Activated CD8-positive, alpha-beta memory T cell treated with anti-CD3 and anti-CD28 coated beads, Interleukin-2, amount 50 U/mL, for 48 hours (primary cell): ENCODE data around the gene PPP2R2C.

Experiments used
- DNase-seq: peaks from one replicate; pipeline ENCODE4 v3.0.0-alpha.2; 2020

PPP2R2C gene

DNA sequence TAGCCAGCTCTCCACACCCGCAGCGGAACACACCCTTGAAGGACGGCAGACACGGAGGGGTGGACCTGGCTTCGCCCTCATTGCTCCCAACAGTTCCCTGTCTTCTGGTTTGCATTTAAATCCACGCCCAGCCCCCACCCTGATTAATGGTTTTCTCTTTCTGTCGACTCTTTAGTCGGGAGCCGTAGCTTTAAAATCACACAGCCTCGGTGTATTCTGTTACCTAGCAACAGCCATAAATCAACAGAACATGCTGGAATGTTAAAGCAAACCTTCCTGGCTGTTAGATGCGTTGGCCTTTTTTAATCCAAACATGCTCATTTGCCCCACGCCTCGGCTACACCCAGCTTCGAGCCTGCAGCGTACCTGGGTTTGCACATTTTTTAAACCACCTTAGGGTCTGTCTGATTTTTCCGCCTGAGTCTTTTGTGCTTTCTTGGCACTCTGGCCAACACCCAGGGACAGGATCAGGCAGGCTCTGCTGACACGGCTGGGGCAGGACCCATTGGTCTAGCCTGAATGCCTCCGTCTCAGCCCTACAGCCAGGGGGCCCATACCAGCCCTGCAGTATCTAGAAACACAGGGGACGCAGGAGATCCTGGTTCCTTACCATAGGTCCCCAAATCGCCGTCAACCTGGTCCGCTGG lies 21.4 kb upstream of the PPP2R2C start:
- no peak for DNase-seq

DNA sequence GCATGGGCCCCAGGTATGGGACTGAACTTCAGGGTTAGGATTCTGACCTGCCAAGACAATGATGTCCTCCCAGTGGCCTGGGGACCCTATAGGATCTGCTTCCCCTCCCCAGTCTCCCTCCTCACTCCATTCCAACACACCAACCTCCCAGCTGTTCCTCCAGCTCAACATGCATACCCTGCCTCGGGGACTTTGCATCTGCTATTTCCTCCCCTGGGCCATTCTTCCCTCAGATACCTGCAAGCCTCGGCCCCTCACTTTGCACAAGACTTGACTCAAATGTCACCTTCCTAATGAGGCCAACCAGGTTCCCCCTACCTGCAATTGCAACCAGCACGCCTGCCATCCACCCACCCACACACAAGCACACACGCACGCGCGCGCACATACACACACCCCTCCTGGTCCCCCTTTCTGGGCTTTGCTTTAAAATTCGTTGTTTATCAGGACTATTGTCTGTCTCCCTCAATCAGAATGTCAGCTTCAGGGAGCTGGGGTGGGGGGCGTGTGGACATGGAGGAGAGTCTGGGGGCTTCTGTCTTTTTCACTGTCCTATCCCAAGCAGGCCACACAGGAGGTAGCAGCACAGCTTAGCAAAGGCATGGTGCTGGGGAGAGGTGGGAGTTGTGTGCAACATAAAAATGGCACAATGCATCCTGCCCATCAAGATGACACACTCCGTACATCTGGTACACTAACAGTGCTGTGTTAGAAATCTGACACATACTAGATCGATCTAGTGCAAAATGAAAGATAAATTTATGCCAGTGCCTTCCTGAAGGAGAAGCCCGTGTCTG lies 20.6 kb upstream of the PPP2R2C start:
- no peak for DNase-seq

DNA sequence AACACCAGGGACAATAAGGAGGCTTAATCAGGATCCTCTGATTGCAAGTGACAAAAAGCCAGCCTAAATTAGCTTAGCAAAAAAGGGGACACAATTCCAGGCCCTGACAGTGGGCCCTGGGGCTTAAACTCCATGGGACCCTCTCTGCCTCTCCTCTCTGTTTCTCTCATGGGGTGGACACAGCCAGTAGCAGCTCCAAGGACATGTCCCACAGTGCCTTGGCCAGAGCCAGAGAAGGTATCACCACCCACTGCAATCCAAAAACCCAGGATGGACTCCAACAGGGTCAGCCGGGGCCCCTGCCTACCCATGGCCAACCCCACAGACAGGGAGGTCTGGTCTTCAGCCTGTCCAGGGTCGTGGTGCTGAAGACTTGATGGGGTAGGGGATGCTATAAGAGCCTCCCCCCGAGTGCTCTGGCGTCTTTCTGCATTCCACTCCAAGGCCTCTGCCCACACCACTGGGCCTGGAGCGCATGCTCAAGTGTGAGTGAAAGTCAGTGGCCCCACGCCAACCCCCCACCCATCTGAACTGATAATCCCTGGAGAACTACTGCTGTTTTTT lies 19.7 kb upstream of the PPP2R2C start:
- no peak for DNase-seq

DNA sequence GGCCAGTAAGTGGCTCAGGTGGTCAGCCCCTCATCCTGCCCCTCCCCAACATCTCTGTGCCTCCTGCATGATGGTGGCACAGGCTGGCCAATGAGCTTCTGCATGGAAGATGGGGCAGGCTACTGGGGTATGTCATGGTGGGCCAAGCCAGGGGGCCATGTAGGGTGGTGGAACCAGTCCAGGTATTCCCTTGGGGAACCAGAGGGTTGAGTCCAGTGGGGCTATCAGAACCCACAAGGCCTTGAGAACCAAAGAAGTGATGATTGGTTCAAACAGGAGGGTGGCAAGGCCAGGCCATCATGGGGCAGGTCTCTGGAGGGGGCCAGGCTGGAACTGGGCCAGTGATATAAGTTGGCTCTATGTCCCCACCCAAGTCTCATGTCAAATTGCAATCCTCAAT lies 18.8 kb upstream of the PPP2R2C start:
- DNase-seq, result no peak

DNA sequence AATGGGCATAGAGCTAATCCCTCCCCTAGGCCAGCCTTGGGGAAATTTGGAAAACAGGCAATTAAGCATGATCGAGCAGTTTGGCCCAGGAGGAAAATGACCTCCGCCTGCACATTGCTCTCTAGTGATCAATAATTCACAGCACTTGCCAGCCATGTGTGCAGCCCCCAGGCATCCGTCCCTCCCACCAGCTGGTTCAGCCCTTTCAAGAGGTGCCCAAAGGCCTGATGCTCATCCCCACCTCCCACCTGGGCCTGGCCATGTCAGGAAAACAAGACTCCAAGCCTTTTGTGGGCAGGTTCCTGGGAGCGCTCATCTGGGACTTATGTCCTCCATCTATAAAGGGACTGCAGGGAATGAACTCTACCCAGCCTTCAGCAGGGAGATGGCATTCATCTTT lies 17.5 kb upstream of the PPP2R2C start:
- no peak for DNase-seq

DNA sequence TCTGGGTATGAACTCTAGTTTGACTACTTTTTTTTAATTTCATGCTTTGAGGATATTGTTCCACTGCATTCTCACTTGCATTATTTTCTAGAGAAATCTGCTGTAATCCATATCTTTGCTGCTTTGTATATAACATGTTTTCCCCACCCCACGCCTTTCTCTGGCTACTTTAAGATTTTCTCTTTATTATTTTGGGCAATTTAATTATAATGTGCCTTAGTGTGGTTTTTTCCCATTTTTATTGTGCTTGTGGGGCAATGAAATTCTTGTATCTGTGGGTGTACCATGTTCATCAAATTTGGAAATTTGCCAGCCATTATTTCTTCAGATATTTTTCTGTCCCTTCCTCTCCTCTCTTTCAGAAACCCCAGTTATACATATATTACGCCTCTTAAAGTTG lies 15.1 kb upstream of the PPP2R2C start:
- no peak for DNase-seq

DNA sequence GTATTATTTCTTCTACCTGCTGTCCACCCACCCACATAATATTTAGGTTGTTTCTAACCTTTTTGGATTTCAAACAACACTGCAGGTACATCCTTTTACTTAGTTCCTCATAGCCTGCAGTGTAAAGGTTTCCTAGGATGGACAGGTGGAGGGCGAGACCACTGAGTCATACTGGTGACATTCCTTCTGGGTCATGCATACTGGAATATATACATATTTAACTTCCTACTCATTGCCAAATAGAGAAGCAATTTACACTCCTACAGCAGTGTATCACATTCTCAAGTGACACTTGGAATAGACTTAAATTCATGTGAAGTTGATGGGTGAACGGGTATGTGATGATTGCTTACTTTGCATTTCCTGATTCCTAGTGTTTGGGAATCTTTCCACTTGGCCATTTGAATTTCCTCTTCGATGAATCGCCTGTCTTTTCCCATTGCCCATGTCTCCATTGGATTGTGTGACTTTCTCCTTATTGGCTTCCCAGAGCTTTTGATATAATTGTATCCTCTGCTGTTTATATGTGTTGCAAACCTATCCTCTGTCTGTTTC lies 8.2 kb upstream of the PPP2R2C start:
- DNase-seq, result no peak

DNA sequence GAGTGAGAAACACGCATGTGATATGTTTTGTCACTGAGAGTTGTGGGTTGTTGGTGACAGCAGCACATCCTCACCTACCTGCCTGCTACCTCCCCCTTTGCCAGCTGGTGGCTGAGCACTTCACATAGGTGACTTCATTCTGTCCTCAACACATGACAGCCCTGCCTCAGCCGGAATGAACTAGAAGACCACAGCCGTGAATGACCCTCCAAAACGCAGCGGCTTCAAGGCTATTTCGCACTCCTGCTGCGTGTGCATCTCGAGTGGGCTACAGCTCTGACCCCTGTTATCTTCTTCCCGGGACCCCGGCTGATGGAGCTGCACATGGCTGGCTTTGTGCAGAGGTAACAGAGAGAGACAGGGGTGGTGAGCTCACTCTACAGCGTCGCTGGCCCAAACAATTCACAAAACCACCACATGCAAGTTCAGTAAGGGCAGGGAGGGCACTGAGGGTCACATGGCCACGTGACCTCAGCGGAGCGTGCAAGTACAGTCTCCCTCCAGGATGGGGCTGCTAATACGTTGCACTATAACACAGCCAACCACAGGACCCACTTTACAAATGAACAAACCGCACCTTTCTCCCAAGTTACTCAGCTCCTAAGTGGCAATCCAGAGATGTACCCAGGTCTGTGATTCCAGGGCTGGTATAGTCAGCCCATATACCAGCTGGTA lies 6.3 kb upstream of the PPP2R2C start:
- peak; percentile 23 for DNase-seq

DNA sequence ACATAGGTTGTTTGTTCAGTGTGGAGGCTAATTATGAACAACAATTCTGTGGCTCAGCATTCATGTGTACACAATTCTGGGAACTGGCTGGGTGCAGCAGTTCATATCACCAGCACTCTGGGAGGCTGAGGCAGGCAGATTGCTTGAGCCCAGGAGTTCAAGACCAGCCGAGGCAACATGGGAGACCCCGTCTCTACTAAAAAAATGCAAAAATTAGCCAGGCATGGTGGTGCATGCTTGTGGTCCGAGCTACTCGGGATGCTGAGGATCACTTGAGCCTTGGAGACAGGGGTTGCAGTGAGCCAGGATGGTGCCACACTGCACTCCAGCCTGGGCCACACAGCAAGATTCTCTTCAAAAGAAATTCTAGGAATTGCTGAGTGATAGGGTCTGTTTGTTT lies 4.5 kb upstream of the PPP2R2C start:
- DNase-seq, result peak; percentile 7

DNA sequence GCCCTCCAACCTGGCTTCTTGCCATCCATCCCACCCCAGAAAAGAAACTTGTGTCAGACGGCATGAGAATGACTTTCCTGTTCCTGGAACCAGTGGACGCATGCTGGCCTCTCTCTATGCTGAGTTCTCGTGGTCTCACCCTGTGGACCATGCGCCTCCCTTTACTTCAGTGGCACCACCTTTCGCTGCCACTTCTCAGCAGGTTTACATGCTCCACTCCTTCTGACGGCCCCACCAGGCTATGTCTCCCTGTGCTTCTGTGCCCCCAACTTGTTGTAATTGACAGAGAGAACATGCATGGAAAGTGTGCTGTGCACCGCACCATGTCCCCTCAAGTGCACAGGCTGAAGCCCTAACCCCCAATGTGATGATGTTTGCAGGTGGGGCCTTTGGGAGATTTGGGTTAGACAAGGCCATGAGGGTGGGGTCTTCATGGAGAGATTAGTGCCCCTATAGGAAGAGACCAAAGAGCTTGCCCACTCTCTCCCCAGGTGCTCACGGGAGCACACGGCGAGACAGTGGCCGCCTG lies 3.1 kb upstream of the PPP2R2C start:
- DNase-seq, result peak; percentile 15

DNA sequence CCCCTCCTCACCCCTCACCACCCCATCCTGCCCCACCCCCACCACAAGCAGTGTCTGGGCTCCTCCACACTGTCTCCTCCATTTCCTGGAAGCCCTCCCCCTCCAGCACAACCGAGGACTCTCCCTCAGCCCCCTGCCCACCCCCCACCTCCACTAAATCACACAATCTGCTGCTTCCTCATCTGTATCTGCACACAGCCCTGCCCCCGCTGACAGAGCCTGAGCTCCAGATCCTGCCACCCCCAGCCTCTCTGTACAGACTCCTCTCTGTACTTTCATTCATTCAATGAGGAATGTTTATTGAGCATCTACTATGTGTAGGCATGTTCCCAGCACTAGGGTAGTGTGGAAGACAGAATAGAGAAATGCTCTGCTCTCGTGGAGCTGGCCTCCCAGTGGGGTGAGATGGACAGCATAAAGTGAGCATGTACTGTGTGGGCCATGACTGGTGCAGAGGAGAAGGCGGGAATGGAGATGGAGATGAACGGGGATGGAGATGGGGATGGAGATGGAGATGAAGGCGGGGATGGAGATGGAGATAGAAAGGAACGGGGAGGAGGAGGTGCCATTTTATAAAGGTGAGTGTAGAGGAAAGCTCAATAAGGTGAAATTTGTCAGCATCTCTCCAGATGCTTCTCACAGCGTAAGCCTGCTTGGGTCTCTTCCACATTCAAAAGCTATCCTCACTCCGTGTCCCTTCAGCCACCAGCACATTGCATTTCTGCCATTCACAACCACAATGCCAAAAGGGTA lies 2.5 kb upstream of the PPP2R2C start:
- peak; percentile 23 for DNase-seq

DNA sequence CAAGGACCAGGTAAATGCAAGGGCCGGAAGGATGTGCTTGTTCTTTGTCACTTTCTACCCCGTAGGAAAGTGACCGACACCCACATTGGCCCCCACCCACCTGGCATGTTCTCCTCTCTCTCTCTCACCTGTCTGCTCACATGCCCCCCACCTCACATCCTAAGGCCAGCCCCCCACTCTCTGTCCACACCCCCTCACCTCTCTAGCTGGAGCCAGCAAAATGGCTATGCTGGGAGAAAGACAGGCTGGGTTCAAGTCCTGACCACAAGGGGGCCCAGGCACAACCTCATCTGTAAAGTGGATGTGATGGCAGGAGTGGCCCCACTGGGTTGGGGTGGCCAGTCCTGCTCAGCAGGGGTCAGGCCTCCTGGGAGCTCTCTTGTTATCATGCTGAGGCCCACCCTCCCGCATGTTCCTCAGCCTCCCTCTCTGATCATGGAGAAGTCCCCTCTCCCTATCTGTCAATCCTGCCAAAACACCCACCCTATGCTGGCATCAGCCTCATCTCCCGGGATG lies 1.7 kb upstream of the PPP2R2C start:
- DNase-seq, result peak; percentile 46

DNA sequence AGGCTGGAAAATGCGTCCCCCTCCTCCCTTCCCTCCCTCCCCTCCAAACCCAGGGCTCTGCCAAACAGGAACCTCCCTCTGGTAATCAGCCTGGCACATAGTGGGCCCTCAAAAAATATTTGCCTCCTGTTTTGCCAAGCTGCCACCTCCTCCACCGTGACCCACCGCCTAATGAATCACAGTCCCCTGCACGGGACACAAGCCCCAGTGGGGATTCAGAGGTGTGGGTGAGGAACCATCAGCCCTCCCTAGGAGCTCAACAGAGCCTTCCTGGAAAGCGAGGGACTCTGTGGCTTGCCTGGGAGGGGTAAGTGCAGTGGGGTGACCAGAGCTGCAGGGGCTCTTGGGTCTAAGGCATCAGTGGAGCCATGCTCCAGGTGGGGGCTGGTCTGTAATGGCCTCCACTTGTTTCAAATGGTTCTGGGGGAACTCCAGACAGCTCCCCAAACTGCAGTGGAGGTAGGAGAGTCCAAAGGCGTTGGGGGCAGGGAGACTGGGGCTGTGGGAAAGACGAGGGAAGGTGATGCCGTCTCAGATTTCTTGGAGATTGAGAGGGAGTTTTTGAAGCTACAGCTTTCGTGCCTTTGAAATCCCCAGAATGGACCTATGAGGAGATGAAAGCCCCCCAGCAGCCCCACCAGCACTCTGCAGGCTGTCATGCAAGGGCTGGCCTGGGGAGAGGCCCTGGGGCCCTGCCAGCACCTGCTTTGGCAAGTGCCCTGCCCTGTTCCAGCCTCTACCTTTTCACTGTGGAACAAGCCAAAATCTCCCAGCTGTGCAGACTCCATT lies 1.0 kb upstream of the PPP2R2C start:
- peak; percentile 42 for DNase-seq

DNA sequence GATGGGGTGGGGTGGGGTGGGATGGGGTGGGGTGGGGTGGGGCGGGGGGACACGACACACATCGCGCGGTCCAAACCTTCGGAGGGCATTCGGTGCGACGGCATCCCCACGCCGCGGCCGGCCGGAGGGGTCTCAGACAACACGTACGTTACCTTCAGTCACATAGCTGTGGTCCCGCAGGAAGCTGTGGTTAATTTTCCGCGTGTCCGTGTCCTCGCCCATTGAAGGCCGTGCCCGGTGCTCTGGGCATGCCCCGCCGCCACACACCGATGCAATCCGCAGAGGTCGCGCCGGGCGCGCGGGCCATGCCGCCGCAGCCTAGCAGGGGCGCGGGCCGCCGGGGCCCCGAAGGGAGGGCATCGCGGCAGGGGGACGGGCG lies 417 bp downstream of the PPP2R2C start:
- peak; percentile 46 for DNase-seq

DNA sequence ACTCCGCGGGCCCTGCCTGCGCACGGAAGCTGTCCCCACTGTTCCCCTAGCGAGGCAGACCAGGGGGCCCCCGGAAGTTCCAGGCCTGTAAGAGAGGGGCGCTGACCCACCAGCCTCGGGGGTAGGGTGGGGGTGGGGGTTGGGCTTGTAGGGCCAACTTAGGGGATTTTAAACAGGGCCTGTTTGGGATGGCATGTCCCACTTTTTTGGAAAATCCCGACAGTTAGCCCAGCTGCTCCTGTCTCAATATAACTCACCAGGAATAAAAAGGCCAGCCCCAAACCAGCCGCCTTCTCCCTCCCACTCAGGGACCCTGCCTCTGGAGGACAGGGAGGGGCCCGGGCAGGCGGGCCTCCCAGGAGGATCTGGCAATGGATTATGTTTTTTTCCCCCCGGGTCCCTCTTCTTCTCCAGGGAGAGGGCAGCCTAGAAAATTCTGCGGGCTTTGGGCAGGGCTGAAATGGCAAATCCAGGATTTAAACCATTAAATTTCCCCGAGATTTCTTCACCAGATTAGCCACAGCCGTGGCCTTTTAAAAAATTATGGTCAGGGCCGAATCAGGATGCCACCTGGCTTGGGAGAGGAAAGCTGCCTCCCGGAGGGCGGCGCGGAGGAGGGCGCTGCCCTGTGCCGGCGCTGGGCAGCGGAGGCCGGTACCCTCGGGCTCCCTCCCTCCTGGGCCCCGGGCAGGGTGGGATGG lies 957 bp downstream of the PPP2R2C start:
- DNase-seq, result peak; percentile 43

DNA sequence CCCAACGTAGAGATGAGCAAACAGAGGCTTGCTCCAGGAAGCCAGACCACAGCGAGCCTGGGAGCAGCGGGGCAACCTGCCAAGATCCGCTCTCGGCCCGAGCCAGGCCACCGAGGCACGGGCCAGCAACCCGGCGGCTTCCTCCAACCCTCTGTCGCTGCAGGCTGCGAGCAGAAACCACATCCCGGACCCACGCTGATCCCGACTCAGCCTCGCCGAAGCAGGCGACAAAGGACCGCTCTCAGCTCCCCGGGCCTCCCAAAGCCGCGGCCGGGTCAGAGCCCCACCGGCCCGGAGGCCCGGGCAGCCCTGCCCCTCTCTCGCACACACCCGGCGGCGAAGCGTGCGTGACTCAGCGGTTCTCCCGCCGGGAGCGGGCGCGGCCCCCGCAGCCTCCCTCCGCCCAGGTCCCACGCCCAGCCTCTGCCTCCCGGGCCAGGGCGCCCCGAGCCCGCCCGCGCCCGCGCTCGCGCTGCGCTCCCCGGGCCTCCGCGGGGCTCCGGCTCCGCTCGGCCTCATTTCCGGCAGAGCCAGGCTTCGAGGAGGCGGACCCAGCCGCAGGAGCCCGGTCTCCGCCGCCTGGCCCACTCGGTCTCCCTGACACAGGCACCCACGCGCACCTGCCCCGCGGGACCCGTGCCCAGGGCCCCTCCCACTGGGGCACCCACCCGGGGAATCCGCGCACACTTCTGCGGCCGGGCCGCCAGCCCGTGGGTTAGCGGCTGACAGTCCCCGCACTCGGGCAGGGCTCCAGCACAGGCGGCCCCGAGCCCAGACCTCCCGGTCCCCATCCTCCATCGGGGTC lies 1.7 kb downstream of the PPP2R2C start:
- DNase-seq, result peak; percentile 56

DNA sequence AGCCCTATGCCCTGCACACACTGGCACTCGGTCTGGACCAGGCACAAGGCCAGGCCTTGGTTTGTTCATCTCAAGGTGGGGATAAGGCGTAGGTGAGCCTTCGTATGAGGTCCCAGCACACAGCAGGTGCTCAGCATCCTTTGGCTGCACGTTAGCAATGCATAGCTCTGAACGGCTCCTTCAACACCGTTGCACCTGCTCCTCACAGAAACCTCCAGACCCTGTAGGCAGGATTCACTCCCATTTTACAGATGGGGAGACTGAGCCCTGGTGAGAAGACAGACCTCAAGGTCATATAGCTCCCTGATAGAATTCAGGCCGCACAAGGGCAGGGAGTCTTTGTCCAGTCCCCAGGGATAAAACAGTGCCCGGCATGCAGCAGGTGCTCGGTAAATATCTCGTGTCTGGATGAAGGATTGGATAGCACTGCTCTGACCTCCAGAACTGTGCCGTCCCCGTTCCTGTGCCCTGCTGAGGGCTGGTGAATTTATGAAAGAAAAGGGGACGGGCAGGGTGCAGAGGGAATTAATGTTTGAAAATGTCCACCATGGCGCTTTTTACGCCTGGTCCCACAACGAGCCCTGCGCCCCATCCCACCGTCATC lies 2.4 kb downstream of the PPP2R2C start:
- peak; percentile 45 for DNase-seq

DNA sequence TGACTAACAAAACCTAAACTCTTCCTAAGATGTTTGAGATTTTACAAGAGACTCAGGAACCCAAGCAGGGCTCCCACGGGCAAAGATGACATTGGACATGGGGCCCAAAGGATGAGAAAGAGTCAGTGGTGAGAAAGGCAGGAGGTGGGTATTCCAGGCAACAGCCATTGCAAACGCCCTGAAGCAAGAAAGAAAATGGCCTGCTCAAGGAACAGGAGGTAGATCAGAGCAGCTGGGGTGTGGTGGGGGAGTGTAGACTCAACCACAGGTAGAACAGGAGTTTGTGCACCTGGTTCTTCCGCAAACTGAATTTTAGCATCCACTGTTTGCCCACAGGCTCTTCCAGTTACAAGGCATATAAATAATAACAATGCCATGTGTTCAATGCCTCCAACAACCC lies 3.3 kb downstream of the PPP2R2C start:
- DNase-seq, result peak; percentile 32

DNA sequence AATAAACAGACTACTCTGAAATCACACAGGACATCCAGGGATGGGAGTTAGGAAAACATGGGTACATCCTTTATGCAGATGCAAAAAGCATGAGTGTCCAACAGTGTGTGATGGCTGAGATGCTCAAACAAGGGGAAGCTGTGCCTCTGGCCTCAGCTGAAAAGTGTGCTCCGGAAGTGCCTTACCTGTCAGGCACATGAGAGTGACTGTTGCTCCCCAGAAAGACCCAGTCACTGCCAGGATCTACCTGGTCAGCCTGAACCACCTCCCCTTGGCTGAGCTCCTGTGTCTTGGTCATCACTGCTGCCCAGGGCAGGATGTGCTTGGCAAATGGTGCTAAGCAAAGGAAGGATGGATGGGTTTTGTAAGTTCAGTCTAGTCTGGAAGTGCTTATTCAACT lies 4.0 kb downstream of the PPP2R2C start:
- peak; percentile 40 for DNase-seq
